Measurements from ENCODE around the gene HDGFL2. TPM values are rescaled to one million over a fixed set of nuclear protein-coding genes. Genes with fewer than 3 reads are reported as not detected.

Gene HDGFL2
- total and polyA plus RNA-seq, 8 donors, result 12.8 to 32.9 (median 18.3) TPM

DNA sequence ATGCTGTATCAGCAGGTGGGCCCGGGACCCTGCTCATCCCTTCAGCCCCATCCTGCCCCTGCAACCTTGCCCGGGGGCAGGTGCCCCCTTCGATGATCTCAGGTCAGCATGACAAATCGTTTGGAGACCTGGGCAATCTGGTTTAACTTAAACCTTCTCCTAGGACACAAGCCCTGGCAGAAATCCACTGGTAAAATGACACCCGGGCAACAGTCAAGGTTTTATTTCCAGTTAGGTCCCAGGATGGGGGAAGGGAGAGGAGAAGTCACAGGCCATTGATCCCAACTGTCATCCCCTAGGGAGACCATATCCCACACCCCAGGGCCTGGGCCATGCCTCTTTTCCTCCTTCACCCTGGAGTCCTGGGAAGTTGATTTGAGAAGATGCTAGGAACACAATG, 64.7 kb downstream of the HDGFL2 start:
- TF ChIP-seq, protein P1, sequence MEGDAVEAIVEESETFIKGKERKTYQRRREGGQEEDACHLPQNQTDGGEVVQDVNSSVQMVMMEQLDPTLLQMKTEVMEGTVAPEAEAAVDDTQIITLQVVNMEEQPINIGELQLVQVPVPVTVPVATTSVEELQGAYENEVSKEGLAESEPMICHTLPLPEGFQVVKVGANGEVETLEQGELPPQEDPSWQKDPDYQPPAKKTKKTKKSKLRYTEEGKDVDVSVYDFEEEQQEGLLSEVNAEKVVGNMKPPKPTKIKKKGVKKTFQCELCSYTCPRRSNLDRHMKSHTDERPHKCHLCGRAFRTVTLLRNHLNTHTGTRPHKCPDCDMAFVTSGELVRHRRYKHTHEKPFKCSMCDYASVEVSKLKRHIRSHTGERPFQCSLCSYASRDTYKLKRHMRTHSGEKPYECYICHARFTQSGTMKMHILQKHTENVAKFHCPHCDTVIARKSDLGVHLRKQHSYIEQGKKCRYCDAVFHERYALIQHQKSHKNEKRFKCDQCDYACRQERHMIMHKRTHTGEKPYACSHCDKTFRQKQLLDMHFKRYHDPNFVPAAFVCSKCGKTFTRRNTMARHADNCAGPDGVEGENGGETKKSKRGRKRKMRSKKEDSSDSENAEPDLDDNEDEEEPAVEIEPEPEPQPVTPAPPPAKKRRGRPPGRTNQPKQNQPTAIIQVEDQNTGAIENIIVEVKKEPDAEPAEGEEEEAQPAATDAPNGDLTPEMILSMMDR (IDR thresholded peaks at IDR 0.05), result no peak
- H3K4me3 ChIP-seq, result peak overlapping the region in 1 of 4 donors; percentile 58
- ATAC-seq, result peak in 1 of 4 donors; percentile 2

DNA sequence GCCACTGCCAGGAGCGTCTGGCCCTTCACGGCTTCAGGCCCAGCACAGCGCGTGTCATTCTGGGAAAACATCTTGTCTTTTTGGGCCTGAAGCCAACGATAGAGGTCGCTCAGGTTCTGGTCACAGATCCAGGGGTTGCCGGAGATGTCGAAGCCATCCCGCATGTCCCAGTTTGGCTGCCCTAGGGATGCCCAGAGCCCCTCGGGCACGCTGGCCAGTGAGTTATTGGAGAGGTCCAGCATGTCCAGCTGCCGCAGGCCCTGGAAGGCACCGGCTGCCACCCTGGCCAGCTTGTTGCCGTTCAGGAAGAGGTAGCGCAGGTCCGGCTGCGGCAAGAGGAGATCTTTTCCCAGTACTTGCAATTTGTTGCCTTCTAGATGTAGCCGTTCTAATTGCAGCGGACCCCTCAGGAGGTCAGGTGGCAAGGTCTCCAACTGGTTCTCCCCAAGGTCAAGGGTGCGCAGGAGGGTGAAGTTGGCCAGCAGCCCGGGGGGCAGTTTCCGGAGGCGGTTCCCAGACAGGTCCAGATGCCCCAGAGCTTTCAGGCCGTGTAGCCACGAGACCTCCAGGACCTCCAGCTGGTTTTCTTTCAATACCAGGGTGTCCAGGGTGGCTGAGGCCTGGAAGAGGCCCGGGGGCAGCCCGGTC, 66.0 kb downstream of the HDGFL2 start:
- FAIRE-seq (no peak), DNase-seq (peak in 1 of 6 donors; percentile 77), ATAC-seq (no peak)
- 66 to 75% methylated on average over 27 of the region's 27 CpGs for WGBS, 2 donors
- H3K4me3 ChIP-seq, result peak overlapping the region in 1 of 4 donors; percentile 58
- no peaks in the 10 kb centered on the region for H3K36me3 ChIP-seq
- peak overlapping the region in 3 of 4 donors; percentile 24 to 88 (median 87) for H3K27ac ChIP-seq
- TF ChIP-seq, protein P1 (IDR thresholded peaks at IDR 0.05), result no peak
- no peaks in the 10 kb centered on the region for H3K27me3 ChIP-seq
- H3K9me3 ChIP-seq, result no peaks in the 10 kb centered on the region
- peaks cover 8 to 36% (median 19%) of the 10 kb centered on the region in 3 donors for H3K4me1 ChIP-seq
- intact Hi-C loops (cut with DNase I), result no loop called here

More for the DNA sequence above, 64.7 kb downstream of the HDGFL2 start:
- FAIRE-seq (no peak), DNase-seq (peak in 2 of 6 donors; percentile 51 to 68)
- Histone ChIP-seq H3K36me3 (no peaks in the 10 kb centered on the region), H3K27me3 (no peaks in the 10 kb centered on the region), H3K9me3 (no peaks in the 10 kb centered on the region), H3K4me1 (peaks cover 8 to 36% (median 19%) of the 10 kb centered on the region in 3 donors), H3K27ac (peak overlapping the region in 2 of 4 donors; percentile 87 to 88)
- 16 to 20% methylated on average over 5 of the region's 5 CpGs for WGBS, 2 donors
- intact Hi-C loops (cut with DNase I), result no loop called here

DNA sequence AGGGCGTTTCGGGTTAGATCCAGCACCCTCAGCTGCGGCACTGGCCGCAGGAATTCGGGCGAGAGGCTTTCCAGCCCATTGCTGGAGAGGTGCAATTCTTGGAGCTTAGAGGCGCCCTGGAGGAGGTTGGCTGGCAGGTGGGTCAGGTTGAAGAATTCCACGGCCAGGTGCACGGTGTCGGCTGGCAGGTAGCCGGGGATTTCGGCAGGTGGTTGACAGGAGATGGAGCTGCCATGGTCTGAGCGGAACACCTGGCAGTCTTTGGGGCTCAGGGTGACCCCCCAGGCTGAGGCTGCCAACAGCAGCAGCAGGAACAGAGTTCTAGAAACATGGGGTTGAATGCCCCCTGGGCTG, 66.5 kb downstream of the HDGFL2 start:
- H3K27ac ChIP-seq, result peak overlapping the region; percentile 24 to 88 (median 72)
- WGBS, 2 donors, result 60 to 63% methylated on average over 13 of the region's 13 CpGs
- H3K9me3 ChIP-seq, result no peaks in the 10 kb centered on the region
- ATAC-seq (no peak), DNase-seq (peak in 2 of 6 donors; percentile 32 to 67), FAIRE-seq (no peak)
- H3K4me1 ChIP-seq, result peaks cover 8 to 36% (median 19%) of the 10 kb centered on the region in 3 donors
- intact Hi-C loops (cut with DNase I), result no loop called here
- H3K4me3 ChIP-seq, result peak overlapping the region in 1 of 4 donors; percentile 58
- H3K36me3 ChIP-seq, result no peaks in the 10 kb centered on the region
- no peaks in the 10 kb centered on the region for H3K27me3 ChIP-seq
- TF ChIP-seq, protein P1 (IDR thresholded peaks at IDR 0.05), result no peak

DNA sequence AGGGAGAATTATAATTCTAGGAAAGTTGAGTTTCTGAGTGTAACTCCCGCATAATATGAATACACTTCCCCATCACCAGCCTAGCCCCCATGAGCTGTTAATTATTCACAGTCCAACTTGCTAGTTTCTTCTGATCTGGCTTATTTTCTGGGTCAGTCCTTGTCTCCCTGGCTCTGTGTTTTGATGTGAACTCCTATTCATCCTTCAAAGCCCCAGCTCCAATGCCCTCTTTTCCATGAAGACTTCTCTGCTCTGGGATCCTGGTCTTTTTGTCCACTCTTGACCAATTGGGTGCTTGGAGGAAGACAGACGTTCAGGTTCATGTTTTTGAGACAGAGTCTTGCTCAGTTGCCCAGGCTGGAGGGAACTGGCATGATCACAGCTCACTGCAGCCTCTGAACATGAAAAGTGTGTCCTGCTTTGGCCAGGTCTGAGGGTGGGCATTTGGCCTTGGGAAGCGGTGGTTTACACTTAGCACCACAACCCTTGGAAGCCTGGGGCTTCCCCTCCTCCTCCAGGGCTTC, 67.1 kb downstream of the HDGFL2 start:
- Histone ChIP-seq H3K27ac (peak overlapping the region; percentile 57 to 88 (median 76)), H3K4me3 (peak overlapping the region; percentile 10 to 58 (median 28)), H3K36me3 (no peaks in the 10 kb centered on the region), H3K27me3 (no peaks in the 10 kb centered on the region), H3K9me3 (no peaks in the 10 kb centered on the region), H3K4me1 (peaks cover 8 to 32% (median 19%) of the 10 kb centered on the region in 3 donors)
- TF ChIP-seq, protein P1 (IDR thresholded peaks at IDR 0.05), result no peak
- WGBS, 2 donors, result 62 to 68% methylated on average over 3 of the region's 3 CpGs
- FAIRE-seq, result no peak
- DNase-seq, result no peak
- ATAC-seq, result no peak
- intact Hi-C loops (cut with DNase I), result no loop called here

Measured in pancreas (tissue), 10 donors.